Erythroblast (primary cell): ENCODE data around the gene IL15.

ENCODE experiments used
- GATA1 ChIP-seq: IDR thresholded peaks from 2 replicates; pipeline ENCODE4 v1.6.1; 2011; ENCODE audit warnings: low read depth, mild to moderate bottlenecking, control low read depth, low read length, moderate library complexity
- POLR2A ChIP-seq: IDR thresholded peaks from 2 replicates; pipeline ENCODE4 v1.6.1; 2011; ENCODE audit warnings: mild to moderate bottlenecking, low read length

GRCh38 chr4:141614878-141615586 lies 21.4 kb upstream of the IL15 start:
- TF ChIP-seq POLR2A (no peak), GATA1 (no peak)
